Measurements from ENCODE around the gene C2CD3.
"Not testable (repeated sequence)": the region's sequence is repeated elsewhere in the genome, so short reads cannot be mapped to it uniquely, and the experiment has no call there.

Gene C2CD3

DNA sequence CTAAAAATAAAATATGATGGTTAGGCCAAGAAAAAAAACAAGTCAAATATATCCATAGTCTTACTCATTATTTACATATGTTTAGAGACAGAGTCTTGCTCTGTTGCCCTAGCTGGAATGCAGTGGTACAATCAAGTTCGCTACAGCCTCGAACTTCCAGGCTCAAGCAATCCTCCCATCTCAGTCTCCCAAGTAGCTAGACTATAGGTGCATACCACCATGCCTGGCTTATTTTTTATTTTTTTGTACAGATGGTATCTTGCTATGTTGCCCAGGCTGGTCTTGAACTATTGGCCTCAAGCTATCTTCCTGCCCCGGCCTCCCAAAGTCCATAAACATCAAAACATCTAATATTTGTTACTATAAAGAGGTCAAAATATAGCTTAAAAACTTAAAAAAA, 36.1 kb downstream of the C2CD3 start:
- no peak overlapping the region for H3K27ac ChIP-seq
- TF ChIP-seq, protein P1, sequence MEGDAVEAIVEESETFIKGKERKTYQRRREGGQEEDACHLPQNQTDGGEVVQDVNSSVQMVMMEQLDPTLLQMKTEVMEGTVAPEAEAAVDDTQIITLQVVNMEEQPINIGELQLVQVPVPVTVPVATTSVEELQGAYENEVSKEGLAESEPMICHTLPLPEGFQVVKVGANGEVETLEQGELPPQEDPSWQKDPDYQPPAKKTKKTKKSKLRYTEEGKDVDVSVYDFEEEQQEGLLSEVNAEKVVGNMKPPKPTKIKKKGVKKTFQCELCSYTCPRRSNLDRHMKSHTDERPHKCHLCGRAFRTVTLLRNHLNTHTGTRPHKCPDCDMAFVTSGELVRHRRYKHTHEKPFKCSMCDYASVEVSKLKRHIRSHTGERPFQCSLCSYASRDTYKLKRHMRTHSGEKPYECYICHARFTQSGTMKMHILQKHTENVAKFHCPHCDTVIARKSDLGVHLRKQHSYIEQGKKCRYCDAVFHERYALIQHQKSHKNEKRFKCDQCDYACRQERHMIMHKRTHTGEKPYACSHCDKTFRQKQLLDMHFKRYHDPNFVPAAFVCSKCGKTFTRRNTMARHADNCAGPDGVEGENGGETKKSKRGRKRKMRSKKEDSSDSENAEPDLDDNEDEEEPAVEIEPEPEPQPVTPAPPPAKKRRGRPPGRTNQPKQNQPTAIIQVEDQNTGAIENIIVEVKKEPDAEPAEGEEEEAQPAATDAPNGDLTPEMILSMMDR (conservative IDR thresholded peaks at IDR 0.05) = no peak

DNA sequence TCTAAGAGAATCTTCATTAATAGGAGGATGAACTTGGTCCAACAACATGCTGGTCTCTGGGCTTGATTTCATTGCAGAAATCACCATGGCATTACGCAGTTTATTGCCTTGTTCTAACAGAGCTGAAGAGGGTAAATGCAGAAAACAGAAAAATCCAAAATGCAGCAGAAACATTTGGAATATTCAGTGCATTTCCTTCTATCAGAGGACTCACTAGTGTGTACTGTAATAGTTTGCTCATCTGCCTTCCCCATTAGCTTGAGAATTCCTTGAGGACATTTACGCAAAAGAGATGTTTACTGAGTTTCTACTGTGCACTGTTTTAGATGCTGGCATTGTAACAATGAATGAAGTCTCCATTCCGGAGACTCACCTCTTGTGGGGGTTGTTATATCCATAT, 37.4 kb downstream of the C2CD3 start:
- no peak overlapping the region for H3K27ac ChIP-seq
- TF ChIP-seq, protein P1 (conservative IDR thresholded peaks at IDR 0.05) = no peak

DNA sequence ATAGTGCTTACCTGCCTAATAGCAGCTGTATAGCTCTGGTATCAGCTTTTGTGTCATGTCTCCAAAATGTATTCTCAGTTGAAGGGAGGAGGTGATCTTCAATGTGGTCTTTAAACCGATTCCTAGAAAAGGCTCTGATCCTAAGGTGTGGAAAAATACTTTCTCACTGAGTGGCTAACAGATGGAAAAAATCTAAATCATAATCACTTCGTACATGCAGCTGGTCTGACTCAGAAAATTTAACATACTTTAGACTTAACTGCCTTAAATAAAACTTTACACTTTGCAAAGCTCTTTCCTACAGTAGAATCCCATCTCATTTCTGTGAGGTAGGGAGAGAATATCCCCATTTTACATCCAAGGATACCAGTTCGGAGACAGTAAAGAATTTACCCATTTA, 38.0 kb downstream of the C2CD3 start:
- TF ChIP-seq, protein P1 (conservative IDR thresholded peaks at IDR 0.05) = no peak
- H3K27ac ChIP-seq = no peak overlapping the region

DNA sequence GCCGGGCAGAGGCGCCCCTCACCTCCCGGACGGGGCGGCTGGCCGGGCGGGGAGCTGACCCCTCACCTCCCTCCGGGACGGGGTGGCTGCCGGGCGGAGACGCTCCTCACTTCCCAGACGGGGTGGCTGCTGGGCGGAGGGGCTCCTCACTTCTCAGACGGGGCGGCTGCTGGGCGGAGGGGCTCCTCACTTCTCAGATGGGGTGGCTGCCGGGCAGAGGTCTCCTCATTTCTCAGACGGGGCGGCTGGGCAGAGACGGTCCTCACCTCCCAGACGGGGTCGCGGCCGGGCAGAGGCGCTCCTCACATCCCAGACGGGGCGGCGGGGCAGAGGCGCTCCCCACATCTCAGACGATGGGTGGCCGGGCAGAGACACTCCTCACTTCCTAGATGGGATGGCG, 41.7 kb downstream of the C2CD3 start:
- H3K27ac ChIP-seq = not testable (repeated sequence)

- TF ChIP-seq, protein P1 (conservative IDR thresholded peaks at IDR 0.05) = no peak
- H3K27ac ChIP-seq = no peak overlapping the region
Observed at GRCh38 chr11:74123008-74123448, 47.8 kb downstream of the C2CD3 start.

DNA sequence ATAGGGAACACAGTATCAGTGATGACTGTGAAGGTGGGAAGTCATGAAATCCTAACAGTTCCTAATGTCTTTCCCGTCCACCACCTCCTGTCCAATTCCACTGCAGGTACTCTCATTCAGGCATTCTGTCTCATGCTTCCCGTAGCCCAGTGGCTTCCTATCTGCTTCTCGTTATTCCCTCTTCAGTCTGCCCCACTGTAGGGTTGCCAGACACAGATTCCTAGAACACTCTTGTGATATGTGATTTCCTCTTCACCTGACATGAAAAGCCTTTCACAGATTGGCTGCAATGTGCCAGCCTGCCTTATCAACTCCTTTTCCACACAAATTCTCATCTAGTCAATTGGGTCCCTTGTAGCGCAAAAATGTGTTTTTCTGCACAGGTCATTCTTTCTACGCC, 49.0 kb downstream of the C2CD3 start:
- no peak overlapping the region for H3K27ac ChIP-seq
- TF ChIP-seq, protein P1 (conservative IDR thresholded peaks at IDR 0.05) = no peak

DNA sequence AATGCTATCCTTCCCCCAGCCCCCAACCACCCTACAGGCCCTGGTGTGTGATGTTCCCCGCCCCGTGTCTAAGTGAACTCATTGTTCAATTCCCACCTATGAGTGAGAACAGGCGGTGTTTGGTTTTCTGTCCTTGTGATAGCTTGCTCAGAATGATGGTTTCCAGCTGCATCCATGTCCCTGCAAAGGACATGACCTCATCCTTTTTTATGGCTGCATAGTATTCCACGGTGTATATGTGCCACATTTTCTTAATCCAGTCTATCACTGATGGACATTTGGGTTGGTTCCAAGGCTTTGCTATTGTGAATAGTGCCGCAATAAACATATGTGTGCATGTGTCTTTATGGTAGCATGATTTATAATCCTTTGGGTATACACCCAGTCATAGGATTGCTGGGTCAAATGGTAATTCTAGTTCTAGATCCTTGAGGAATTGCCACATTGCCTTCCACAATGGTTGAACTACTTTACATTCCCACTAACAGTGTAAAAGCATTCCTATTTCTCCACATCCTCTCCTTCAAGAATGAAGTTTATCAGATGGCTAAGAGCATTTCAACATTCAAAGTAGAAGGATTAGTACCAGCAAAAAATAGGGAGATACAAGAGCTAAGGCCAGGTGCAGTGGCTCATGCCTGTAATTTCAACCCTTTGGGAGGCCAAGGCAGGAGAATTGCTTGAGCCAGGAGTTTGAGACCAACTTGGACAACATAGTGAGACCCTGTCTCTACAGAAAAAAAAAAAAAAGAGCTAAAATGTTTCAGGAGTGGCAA, 50.4 kb downstream of the C2CD3 start:
- H3K27ac ChIP-seq = not testable (repeated sequence)

GRCh38 chr11:74116719-74117118, 54.1 kb downstream of the C2CD3 start:
- no peak overlapping the region for H3K27ac ChIP-seq
- TF ChIP-seq, protein P1 (conservative IDR thresholded peaks at IDR 0.05) = no peak
